NCI-H1930 (cell line): ENCODE data around the gene SSUH2.
"Not testable (repeated sequence)": the region's sequence is repeated elsewhere in the genome, so short reads cannot be mapped to it uniquely, and the experiment has no call there.

ENCODE experiments used
- DNase-seq, 2 experiments: peaks; one replicate each; lab custom pipeline; 2025; lab: John Stamatoyannopoulos, UW

SSUH2 gene

DNA sequence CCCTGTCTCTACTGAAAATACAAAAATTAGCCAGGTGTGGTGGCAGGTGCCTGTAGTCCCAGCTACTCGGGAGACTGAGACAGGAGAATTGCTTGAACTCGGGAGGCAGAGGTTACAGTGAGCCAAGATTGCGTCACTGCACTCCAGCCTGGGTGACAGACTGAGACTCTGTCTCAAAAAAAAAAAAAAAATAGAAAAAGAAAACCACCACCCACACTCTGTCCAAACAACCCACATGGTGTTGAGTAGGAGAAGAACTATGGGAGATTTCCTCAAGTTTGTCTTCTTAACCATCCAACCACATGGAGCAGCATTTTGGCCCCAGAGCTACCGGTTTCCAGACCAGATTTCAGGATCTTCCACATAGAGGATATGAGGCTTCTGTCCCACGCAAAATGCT is 64.2 kb downstream of the SSUH2 start:
- DNase-seq = not testable (repeated sequence)

DNA sequence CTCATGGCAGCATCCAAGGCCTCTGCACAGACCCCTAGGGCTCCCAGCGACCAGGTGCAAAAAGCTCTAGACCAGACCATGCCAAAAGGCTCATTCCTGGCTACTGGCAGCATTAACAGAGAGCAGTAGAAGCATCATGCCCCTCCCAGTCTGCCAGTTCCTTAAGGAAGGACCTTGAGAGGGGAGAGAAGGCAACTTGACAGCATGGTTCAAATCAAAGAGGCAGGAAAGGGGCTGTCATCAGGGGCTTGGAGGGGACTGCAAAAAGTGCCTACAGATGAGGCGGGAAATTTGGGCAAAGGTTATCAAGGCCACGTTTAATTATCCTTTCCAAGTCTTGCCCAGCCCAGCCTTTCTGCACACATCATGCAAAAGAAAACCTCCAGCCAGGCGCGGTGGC is 64.7 kb downstream of the SSUH2 start:
- DNase-seq = no peak

DNA sequence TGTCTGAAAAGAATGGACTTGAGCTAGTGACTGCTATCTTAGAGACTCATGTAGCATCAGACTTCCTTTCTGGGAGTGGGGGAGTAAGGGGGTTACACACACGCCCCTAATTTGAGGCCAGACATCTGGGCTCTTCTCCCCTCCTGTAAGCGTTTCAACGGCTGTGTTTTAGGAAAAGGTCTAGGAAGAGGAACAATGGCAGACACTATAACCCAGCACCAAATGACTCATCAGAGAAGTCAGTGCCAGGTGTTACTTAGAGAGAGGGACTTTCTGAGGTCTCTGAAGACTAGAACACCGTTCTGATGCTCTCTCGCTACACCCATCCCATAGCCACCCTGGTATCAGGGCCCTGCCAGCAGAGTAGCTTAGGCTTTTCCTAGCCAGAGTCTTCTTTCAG is 65.5 kb downstream of the SSUH2 start:
- DNase-seq = no peak

GRCh38 chr3:8578282-8578681 is 66.3 kb downstream of the SSUH2 start:
- no peak for DNase-seq

DNA sequence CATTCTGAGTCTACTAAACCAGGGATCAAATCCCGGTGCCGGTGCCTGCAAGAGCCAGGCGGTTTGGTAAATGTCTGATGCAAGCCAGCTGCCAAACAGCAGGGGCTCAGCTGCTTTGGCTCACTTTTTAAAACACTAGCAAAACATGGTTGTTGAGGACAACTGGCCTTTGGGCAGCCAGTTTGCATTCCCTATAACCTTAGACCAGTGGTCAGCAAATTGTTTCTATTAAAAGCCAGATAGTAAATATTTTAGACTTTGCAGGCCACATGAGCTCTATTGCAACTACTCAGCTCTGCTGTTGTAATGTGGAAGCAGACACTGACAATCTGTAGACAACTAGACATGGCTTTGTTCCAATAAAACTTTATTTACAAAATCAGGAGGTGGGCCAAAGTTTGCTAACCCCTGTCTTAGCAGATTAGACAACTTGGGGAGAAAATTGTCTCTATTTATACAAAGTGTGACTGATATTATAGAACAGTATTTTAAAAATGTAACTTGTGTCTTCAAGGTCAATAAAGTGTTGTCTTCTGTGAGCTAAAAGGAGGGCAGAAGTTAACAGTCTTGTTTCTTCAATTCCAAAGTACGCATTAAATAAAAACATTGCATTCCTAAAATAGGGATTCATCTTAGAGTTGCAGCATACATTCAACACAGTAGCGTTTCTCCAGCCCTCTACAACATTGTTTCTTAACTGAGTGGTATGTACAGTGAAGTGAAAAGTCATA is 67.6 kb downstream of the SSUH2 start:
- no peak for DNase-seq

DNA sequence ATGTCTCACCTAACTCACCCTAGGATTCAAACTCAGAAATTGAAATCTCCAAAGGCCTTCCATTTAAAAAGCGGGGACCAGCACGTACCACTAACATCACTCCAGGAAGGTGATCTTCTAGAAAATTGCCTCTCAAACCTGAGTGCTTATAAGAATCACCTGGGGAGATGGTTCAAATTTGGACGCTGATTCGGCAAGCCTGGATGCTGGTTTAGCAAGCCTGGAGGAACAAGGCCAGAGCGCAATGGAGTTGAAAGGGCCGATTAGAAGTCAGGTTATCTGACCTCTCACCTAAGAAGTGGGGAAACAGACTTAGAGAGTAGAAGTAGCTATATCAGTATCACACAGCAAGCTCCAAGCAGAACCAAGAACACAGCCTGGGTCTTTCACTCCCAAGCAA is 68.2 kb downstream of the SSUH2 start:
- DNase-seq = no peak

DNA sequence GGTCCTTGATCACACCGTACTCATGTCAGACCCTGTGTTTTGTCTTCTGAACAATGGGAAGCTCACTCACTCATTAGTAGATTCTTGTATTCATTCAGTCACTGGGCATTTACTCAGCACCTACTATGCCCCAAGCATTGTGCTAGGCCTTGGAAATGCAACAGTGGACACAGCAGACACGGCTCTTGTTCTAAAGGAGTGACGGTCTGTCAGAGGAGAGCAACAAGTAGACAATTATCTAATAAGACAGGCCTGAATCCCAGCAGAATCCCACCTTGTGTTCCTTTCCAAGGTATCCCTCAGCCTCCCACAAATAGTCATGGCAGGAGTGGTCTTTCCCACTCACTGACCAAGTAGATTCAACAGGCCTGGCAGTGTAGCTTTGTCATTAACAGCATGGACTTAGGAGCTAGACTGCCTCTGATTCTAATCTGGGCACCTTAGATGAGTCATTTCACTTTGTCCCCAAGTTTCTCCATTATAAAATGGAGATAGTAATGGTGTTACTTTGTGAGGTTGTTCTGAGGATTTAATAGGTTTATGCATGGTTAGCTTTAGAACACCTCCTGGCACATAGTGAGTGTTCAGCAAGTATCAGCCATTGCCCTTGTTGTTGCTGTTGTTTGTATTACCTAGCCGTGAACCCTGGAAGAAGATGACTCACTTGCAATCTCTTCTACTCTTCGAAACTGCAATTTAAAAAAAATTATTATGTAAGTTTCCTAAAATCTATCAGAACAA is 69.1 kb downstream of the SSUH2 start:
- DNase-seq = no peak

- no peak for DNase-seq
Observed at GRCh38 chr3:8574670-8575322, 69.8 kb downstream of the SSUH2 start.

DNA sequence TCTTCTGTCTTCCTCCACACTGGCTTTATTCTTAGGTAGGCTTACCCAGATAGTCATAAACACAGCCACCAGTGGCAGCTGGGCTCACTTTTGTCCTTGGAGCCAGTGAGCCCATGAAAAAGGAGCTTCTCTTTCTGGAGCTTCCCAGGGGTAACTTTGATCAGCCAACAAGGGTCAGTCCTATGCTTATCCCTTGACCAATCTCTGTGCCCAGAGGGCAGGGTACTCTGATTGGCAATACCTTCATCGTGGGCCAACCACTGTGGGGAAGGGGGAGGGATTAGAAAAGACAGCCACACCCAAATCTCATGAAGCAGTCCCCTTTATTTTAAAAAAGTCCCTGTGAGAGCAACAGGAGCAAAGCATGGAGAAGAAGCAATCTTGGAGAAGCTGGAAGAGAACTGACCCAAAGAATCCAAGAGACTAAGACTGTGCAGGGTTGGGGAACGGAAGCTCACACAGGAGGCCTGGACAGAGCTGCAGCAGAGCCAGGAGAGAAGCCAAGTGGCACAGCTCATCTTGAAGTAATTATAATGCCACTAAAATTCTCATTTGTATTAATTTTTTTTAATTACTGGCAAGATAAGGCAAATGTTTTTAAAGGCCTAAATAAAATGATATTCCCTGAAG is 70.4 kb downstream of the SSUH2 start:
- DNase-seq = no peak

DNA sequence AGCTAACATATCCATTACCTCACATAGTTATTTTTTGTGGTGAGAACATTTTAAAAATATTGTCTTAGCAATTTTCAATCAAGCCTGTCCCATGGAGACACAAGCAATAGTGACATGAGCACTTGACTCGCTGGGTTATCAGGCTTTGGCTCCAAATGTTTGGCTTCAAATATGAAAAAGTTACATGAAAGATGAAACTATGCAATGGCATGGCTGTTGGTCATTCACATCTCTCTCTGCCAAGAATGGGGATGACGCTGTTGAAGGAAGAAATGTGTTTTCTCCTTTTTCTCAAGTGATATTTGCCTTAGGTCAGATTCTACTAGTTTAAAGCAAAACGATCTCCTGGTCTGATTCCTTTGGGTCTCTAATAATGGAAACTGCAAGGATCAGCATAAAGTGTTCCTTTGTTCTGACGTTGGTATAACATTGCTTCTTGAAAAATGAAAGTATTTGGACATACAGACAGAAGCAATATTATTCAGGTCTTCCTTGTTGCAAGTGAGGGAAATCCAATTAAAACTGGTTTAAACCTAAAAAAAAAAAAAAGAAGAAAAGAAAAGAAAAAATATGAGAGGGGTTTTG is 71.2 kb downstream of the SSUH2 start:
- DNase-seq = no peak

- no peak for DNase-seq
Observed at GRCh38 chr3:8571256-8571655, 73.3 kb downstream of the SSUH2 start.
